ENCODE results near the gene CHD6.

The CHD6 gene

DNA sequence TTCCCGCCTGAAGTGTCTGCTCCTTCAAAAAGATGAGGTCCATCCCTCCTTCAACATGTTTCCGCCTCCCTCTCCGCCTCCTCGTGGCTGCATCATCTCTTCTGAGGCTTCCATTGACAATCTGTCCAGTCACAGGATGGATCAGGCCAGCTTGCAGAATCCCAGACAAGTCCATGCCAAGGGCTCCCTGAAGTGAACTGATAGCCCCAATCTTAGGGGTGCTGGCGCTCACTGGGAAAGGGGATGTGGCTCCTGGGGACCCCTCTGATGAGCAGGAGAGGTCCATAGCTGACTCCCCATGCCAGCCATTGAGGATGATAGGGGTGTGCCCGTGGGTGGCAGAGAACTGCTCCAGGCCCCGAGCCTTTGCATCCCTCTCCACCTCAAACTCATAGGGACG, 203.0 kb downstream of the CHD6 start:
- TF ChIP-seq SUZ12 (IDR thresholded peaks at IDR 0.05; ENCODE audit: extremely low read depth, insufficient read depth, insufficient read length) (no peak), YY1 (IDR thresholded peaks at IDR 0.05; ENCODE audit: insufficient read depth, insufficient read length) (no peak), ZNF274 (IDR thresholded peaks at IDR 0.05; ENCODE audit: low read depth, low read length) (no peak)
- Histone ChIP-seq H3K4me3 (ENCODE audit: insufficient read length, low read depth) (no peak overlapping the region), H3K4me1 (ENCODE audit: insufficient read depth, insufficient read length) (no peaks in the 10 kb centered on the region), H3K27me3 (ENCODE audit: insufficient read depth, insufficient read length) (no peaks in the 10 kb centered on the region), H3K9ac (ENCODE audit: insufficient read length, low read depth) (no peak overlapping the region), H3K9me3 (ENCODE audit: insufficient read depth, low read length) (no peaks in the 10 kb centered on the region), H3K36me3 (ENCODE audit: insufficient read depth, insufficient read length, low read length) (peaks cover 79% of the 10 kb centered on the region)
- DNase-seq (ENCODE audit: low read depth, low spot score) = no peak

DNA sequence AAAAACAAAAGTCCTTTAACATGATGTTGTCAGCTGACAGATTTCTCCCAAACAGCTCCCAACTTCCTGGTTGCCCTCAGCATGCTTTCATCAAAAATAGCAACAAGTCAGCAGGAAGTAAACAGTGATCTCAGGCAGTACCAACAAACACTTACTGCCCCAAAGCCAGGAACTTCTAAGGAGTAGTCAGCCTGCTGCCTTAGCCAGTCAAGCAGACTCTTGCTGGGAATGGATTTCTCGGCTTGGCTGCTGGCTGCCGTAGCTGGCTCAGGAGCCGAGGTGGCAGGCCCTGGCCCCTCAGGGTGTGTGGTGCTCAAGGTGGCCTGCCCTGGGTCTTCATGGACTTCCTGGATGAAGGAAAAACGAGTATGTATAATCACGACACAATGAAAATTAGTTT, 205.0 kb downstream of the CHD6 start:
- peaks cover 87% of the 10 kb centered on the region for H3K36me3 ChIP-seq (ENCODE audit: insufficient read depth, insufficient read length, low read length)
- H3K4me1 ChIP-seq (ENCODE audit: insufficient read depth, insufficient read length) = no peaks in the 10 kb centered on the region

DNA sequence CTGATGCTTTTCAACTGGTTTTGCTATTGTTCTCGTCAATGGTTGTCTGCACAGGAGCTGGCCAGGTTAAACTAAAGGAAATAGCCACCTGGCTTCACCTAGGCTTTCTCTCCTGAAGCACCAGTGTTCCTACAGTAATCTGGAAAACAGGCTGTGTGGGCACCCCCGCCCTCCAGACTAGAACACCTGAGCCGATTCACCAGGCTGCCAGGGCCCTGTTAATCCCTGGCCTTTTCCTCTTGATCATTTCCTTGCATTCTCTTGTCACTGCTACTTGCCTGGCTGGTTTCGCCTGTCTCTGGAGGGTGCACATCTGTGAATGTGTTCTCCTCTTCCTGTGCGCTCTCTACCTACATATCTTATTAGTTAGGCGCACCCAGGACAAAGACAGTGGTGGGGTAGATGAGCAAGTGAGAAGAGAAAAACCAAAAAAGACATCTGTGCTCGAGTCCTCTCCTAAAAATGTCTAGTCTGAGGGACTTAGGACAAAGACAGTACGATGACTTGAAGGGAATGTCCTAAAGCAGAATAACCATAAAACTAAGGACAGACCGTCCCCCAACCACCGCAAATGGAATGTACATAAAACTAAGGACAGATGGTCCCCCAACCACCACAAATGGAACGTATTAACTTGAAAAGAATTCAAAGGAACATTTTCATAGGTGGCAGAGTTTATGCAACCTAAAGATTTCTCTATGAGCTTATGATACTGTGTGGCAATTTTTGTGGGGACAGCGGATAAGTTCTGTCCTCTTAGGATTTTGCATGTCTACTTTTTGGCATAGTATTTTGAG, 205.7 kb downstream of the CHD6 start:
- no peak for TF ChIP-seq SUZ12 (IDR thresholded peaks at IDR 0.05; ENCODE audit: extremely low read depth, insufficient read depth, insufficient read length)
- no peak for TF ChIP-seq YY1 (IDR thresholded peaks at IDR 0.05; ENCODE audit: insufficient read depth, insufficient read length)
- TF ChIP-seq ZNF274 (IDR thresholded peaks at IDR 0.05; ENCODE audit: low read depth, low read length) = no peak
- Histone ChIP-seq H3K9me3 (ENCODE audit: insufficient read depth, low read length) (no peaks in the 10 kb centered on the region), H3K4me3 (ENCODE audit: insufficient read length, low read depth) (no peak overlapping the region), H3K9ac (ENCODE audit: insufficient read length, low read depth) (no peak overlapping the region), H3K27me3 (ENCODE audit: insufficient read depth, insufficient read length) (no peaks in the 10 kb centered on the region), H3K4me1 (ENCODE audit: insufficient read depth, insufficient read length) (peaks cover 2% of the 10 kb centered on the region), H3K36me3 (ENCODE audit: insufficient read depth, insufficient read length, low read length) (peaks cover 90% of the 10 kb centered on the region)
- DNase-seq (ENCODE audit: low read depth, low spot score) = no peak

More for the DNA sequence above, 205.0 kb downstream of the CHD6 start:
- Histone ChIP-seq H3K9ac (ENCODE audit: insufficient read length, low read depth) (no peak overlapping the region), H3K27me3 (ENCODE audit: insufficient read depth, insufficient read length) (no peaks in the 10 kb centered on the region), H3K4me3 (ENCODE audit: insufficient read length, low read depth) (no peak overlapping the region), H3K9me3 (ENCODE audit: insufficient read depth, low read length) (no peaks in the 10 kb centered on the region)
- TF ChIP-seq SUZ12 (IDR thresholded peaks at IDR 0.05; ENCODE audit: extremely low read depth, insufficient read depth, insufficient read length) = no peak
- TF ChIP-seq ZNF274 (IDR thresholded peaks at IDR 0.05; ENCODE audit: low read depth, low read length) = no peak
- no peak for TF ChIP-seq YY1 (IDR thresholded peaks at IDR 0.05; ENCODE audit: insufficient read depth, insufficient read length)
- DNase-seq (ENCODE audit: low read depth, low spot score) = no peak

DNA sequence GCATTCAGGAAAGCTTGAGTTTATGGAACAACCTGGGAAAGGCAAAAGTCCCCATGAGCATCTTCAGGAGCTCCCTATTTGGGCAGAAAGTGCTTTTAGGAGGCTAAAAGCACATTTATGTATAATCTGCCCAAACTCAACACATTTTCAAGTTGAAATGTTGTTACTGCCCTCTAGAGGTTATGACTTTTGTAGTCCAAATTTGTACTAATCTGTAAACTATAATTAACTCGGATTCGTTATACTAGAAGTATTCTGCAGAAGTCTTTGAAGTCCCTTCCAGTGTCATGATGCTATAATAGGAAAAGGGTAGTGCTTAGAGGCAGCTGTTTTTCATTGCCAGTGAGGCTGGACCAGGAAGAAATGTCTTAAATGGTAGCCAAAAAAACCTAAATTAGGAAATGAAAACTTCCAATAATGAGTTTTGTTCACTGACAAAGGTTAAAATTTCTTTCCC, 206.8 kb downstream of the CHD6 start:
- Histone ChIP-seq H3K9ac (ENCODE audit: insufficient read length, low read depth) (no peak overlapping the region), H3K4me3 (ENCODE audit: insufficient read length, low read depth) (no peak overlapping the region), H3K36me3 (ENCODE audit: insufficient read depth, insufficient read length, low read length) (peaks cover 93% of the 10 kb centered on the region), H3K27me3 (ENCODE audit: insufficient read depth, insufficient read length) (no peaks in the 10 kb centered on the region), H3K9me3 (ENCODE audit: insufficient read depth, low read length) (no peaks in the 10 kb centered on the region), H3K4me1 (ENCODE audit: insufficient read depth, insufficient read length) (peaks cover 8% of the 10 kb centered on the region)
- TF ChIP-seq SUZ12 (IDR thresholded peaks at IDR 0.05; ENCODE audit: extremely low read depth, insufficient read depth, insufficient read length) (no peak), YY1 (IDR thresholded peaks at IDR 0.05; ENCODE audit: insufficient read depth, insufficient read length) (no peak), ZNF274 (IDR thresholded peaks at IDR 0.05; ENCODE audit: low read depth, low read length) (no peak)
- no peak for DNase-seq (ENCODE audit: low read depth, low spot score)

DNA sequence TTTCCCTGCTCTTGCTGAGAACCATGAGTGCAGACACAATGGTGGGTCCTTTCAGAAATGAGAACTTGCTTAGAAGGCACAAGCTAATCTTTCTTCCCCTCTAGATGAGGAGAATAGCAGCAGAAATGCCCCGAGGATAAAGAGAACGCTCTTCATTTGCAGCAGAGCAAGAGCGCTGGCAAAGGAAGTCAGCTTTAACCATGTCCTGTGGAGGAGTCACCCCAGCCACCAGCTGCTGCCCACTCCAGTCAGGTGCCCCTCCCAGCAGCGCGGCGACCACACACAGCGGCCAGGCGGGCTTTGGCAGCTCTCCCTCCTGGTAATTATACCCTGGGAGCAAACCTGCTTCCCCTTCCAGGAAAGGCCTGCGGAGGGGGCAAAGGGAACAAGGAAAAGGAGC, 209.2 kb downstream of the CHD6 start:
- Histone ChIP-seq H3K4me3 (ENCODE audit: insufficient read length, low read depth) (no peak overlapping the region), H3K4me1 (ENCODE audit: insufficient read depth, insufficient read length) (peaks cover 8% of the 10 kb centered on the region), H3K9me3 (ENCODE audit: insufficient read depth, low read length) (no peaks in the 10 kb centered on the region), H3K36me3 (ENCODE audit: insufficient read depth, insufficient read length, low read length) (peaks cover 94% of the 10 kb centered on the region), H3K27me3 (ENCODE audit: insufficient read depth, insufficient read length) (no peaks in the 10 kb centered on the region), H3K9ac (ENCODE audit: insufficient read length, low read depth) (no peak overlapping the region)
- DNase-seq (ENCODE audit: low read depth, low spot score) = no peak
- TF ChIP-seq SUZ12 (IDR thresholded peaks at IDR 0.05; ENCODE audit: extremely low read depth, insufficient read depth, insufficient read length) (no peak), ZNF274 (IDR thresholded peaks at IDR 0.05; ENCODE audit: low read depth, low read length) (no peak), YY1 (IDR thresholded peaks at IDR 0.05; ENCODE audit: insufficient read depth, insufficient read length) (no peak)

DNA sequence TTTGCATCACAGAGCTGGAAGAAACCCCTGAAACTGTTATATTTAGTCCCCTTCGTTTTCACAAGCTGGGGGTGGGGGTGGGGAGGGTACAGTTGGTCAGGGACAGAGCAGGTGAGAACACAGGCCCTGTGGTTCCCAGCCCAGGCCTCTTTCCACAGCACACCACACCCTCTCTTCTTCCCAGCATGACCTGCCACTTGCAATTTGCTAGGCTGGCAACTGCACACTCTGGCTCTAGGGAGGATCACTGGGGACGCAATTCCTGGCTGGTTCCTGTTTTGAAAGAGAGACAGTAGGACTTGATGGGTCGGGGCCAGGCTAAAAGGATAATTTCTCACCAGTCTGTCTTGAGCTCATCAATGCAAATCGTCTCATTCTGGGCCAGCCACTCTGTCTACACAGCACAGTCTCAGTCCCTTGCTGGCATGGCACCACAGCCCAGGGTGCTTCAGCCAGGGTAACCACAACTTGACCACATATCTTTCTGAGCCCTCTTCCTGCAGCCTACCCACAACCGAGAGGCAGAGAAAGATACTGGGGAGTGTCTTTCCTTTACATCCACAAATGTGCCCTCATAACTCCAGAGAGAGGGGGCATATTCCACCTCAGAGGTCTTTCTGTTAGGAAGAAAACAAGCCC, 209.9 kb downstream of the CHD6 start:
- no peak for TF ChIP-seq SUZ12 (IDR thresholded peaks at IDR 0.05; ENCODE audit: extremely low read depth, insufficient read depth, insufficient read length)
- no peak for TF ChIP-seq ZNF274 (IDR thresholded peaks at IDR 0.05; ENCODE audit: low read depth, low read length)
- no peak for TF ChIP-seq YY1 (IDR thresholded peaks at IDR 0.05; ENCODE audit: insufficient read depth, insufficient read length)
- Histone ChIP-seq H3K27me3 (ENCODE audit: insufficient read depth, insufficient read length) (no peaks in the 10 kb centered on the region), H3K36me3 (ENCODE audit: insufficient read depth, insufficient read length, low read length) (peaks cover 94% of the 10 kb centered on the region), H3K9ac (ENCODE audit: insufficient read length, low read depth) (no peak overlapping the region), H3K9me3 (ENCODE audit: insufficient read depth, low read length) (no peaks in the 10 kb centered on the region), H3K4me1 (ENCODE audit: insufficient read depth, insufficient read length) (peaks cover 8% of the 10 kb centered on the region), H3K4me3 (ENCODE audit: insufficient read length, low read depth) (no peak overlapping the region)
- no peak for DNase-seq (ENCODE audit: low read depth, low spot score)

DNA sequence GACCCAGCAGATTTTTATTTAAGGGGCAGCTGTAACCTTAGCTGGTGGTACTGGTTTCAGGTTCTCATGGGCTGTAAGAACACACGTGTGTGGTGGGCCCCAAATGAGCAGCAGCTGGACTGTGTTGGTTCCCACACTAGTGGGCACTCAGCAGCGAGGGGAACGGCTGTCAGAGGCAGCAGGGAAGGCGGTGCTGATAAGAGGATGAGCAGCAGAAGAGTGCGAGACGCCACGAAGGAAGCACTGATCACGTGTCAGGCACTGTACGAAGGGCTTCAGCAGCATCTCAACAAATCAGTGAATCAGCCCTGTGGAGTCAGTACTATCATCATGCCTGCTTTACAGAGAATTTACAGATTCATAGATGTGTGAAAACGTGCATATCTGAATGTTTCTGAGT, 210.6 kb downstream of the CHD6 start:
- Histone ChIP-seq H3K9me3 (ENCODE audit: insufficient read depth, low read length) (no peaks in the 10 kb centered on the region), H3K4me1 (ENCODE audit: insufficient read depth, insufficient read length) (peaks cover 8% of the 10 kb centered on the region), H3K36me3 (ENCODE audit: insufficient read depth, insufficient read length, low read length) (peaks cover 91% of the 10 kb centered on the region), H3K4me3 (ENCODE audit: insufficient read length, low read depth) (no peak overlapping the region), H3K9ac (ENCODE audit: insufficient read length, low read depth) (no peak overlapping the region), H3K27me3 (ENCODE audit: insufficient read depth, insufficient read length) (no peaks in the 10 kb centered on the region)
- no peak for DNase-seq (ENCODE audit: low read depth, low spot score)
- TF ChIP-seq YY1 (IDR thresholded peaks at IDR 0.05; ENCODE audit: insufficient read depth, insufficient read length) = no peak
- TF ChIP-seq SUZ12 (IDR thresholded peaks at IDR 0.05; ENCODE audit: extremely low read depth, insufficient read depth, insufficient read length) = no peak
- no peak for TF ChIP-seq ZNF274 (IDR thresholded peaks at IDR 0.05; ENCODE audit: low read depth, low read length)

All from NT2/D1 (cell line).